Breast epithelium (tissue), 4 donors: ENCODE data around the gene SPOCK1. TPM values are rescaled to one million over a fixed set of nuclear protein-coding genes. Genes with fewer than 3 reads are reported as not detected.

Experiments
- DNase-seq, 2 donors: peaks; one replicate each; pipeline ENCODE4 v3.0.0-alpha.2; 2019; ENCODE audit warnings: low spot score in 2 of 2
- H3K27ac ChIP-seq, 2 donors: fragments of 200-600 bp; sonication (generic) in 1 of 2; one replicate each; pipeline ENCODE4 v1.5.1; 2016 to 2019; ENCODE audit warnings: mild to moderate bottlenecking in 1 of 2
- H3K27me3 ChIP-seq, 2 donors: fragments of 200-600 bp; sonication (generic) in 1 of 2; one replicate each; pipeline versions ENCODE4 v1.5.1 to v1.6.0; 2017 to 2019; ENCODE audit warnings: control low read depth in 1 of 2, mild to moderate bottlenecking in 1 of 2
- H3K36me3 ChIP-seq: fragments of 200-600 bp; one replicate; pipeline ENCODE4 v1.5.1; 2019
- H3K4me1 ChIP-seq, 2 donors: fragments of 200-600 bp; sonication (generic); one replicate each; pipeline ENCODE4 v1.5.1; 2016 to 2019; ENCODE audit warnings: control low read depth in 1 of 2
- H3K4me3 ChIP-seq, 3 donors: fragments of 200-600 bp; sonication (generic); 1 replicate in 2 of 3; 2 replicates in 1 of 3; pipeline ENCODE4 v1.5.1; 2016 to 2019; ENCODE audit warnings: mild to moderate bottlenecking in 3 of 3, moderate library complexity in 2 of 3
- H3K9me3 ChIP-seq, 2 donors: fragments of 200-600 bp; sonication (generic) in 1 of 2; one replicate each; pipeline ENCODE4 v1.5.1; 2016 to 2019; ENCODE audit warnings: control low read depth in 1 of 2
- CTCF ChIP-seq, 3 donors: fragments of 450-650 bp; IDR thresholded peaks; one replicate each; pipeline ENCODE4 v1.5.1; 2016 to 2017; ENCODE audit warnings: antibody characterized with exemption in 3 of 3, mild to moderate bottlenecking in 3 of 3, moderate library complexity in 3 of 3
- POLR2A ChIP-seq: fragments of 450-650 bp; IDR thresholded peaks from one replicate; pipeline ENCODE4 v1.6.1; 2016; ENCODE audit warnings: antibody characterized with exemption, mild to moderate bottlenecking, moderate library complexity
- POLR2AphosphoS5 ChIP-seq, 3 donors: sonication (generic); formaldehyde crosslinking; IDR thresholded peaks; one replicate each; pipeline ENCODE4 v1.6.1; 2017; ENCODE audit warnings: antibody characterized with exemption in 3 of 3
- intact Hi-C: fragments of 100-400 bp; cut with DNase I; formaldehyde crosslinking; loops from one replicate; pipeline ENCODE4 v1.15.1; 2023; ENCODE audit warnings: low total_unique reads
- total RNA-seq, 3 donors: library from RNA; depleted of rRNA; stranded (reverse); fragments of >200 nt; gene quantifications; one replicate each; pipeline ENCODE4 v1.1.0, GENCODE V29; 2016

SPOCK1 gene
- total RNA-seq, 3 donors from 2014 or later = 14.5 to 52.0 (median 24.3) TPM

- Histone ChIP-seq H3K4me1 (no peaks in the 10 kb centered on the region), H3K27ac (no peak overlapping the region)
- DNase-seq = no peak
Measured at GRCh38 chr5:137146402-137146890, 352.7 kb downstream of the SPOCK1 start.

GRCh38 chr5:137145721-137146120 is 353.4 kb downstream of the SPOCK1 start:
- Histone ChIP-seq H3K36me3 (no peaks in the 10 kb centered on the region), H3K4me1 (no peaks in the 10 kb centered on the region), H3K4me3 (no peak overlapping the region), H3K9me3 (no peaks in the 10 kb centered on the region), H3K27ac (no peak overlapping the region), H3K27me3 (no peaks in the 10 kb centered on the region)
- DNase-seq = no peak
- no peak for TF ChIP-seq POLR2AphosphoS5 (IDR thresholded peaks at IDR 0.05)
- TF ChIP-seq POLR2A = no peak
- no peak for TF ChIP-seq CTCF (IDR thresholded peaks at IDR 0.05)
- intact Hi-C loops = no loop called here

More at GRCh38 chr5:137146402-137146890, 352.7 kb downstream of the SPOCK1 start:
- Histone ChIP-seq H3K27me3 (no peaks in the 10 kb centered on the region), H3K4me3 (no peak overlapping the region), H3K36me3 (no peaks in the 10 kb centered on the region), H3K9me3 (no peaks in the 10 kb centered on the region)
- intact Hi-C loops = no loop called here
- TF ChIP-seq CTCF (IDR thresholded peaks at IDR 0.05) (no peak), POLR2AphosphoS5 (IDR thresholded peaks at IDR 0.05) (peak in 1 of 3 donors; percentile 38)

GRCh38 chr5:137144656-137145055 is 354.5 kb downstream of the SPOCK1 start:
- Histone ChIP-seq H3K9me3 (no peaks in the 10 kb centered on the region), H3K27ac (no peak overlapping the region), H3K27me3 (no peaks in the 10 kb centered on the region), H3K4me1 (no peaks in the 10 kb centered on the region), H3K36me3 (no peaks in the 10 kb centered on the region), H3K4me3 (no peak overlapping the region)
- TF ChIP-seq POLR2AphosphoS5 (IDR thresholded peaks at IDR 0.05) (no peak), CTCF (IDR thresholded peaks at IDR 0.05) (no peak), POLR2A (no peak)
- intact Hi-C loops = no loop called here
- no peak for DNase-seq

- Histone ChIP-seq H3K4me1 (no peaks in the 10 kb centered on the region), H3K9me3 (no peaks in the 10 kb centered on the region), H3K4me3 (no peak overlapping the region), H3K36me3 (no peaks in the 10 kb centered on the region), H3K27me3 (no peaks in the 10 kb centered on the region), H3K27ac (peak overlapping the region in 1 of 2 donors; percentile 63)
- DNase-seq = peak in 1 of 2 donors; percentile 37
- intact Hi-C loops = no loop called here
- TF ChIP-seq POLR2AphosphoS5 (IDR thresholded peaks at IDR 0.05) (peak in 1 of 3 donors; percentile 25), POLR2A (no peak), CTCF (IDR thresholded peaks at IDR 0.05) (no peak)
Measured at GRCh38 chr5:137142764-137143605, 356.1 kb downstream of the SPOCK1 start.

- DNase-seq = no peak
- H3K4me3 ChIP-seq = no peak overlapping the region
- intact Hi-C loops = no loop called here
- no peaks in the 10 kb centered on the region for H3K36me3 ChIP-seq
- no peaks in the 10 kb centered on the region for H3K4me1 ChIP-seq
- H3K9me3 ChIP-seq = no peaks in the 10 kb centered on the region
- no peaks in the 10 kb centered on the region for H3K27me3 ChIP-seq
- H3K27ac ChIP-seq = peak overlapping the region in 1 of 2 donors; percentile 51
- TF ChIP-seq CTCF (IDR thresholded peaks at IDR 0.05) (no peak), POLR2A (no peak), POLR2AphosphoS5 (IDR thresholded peaks at IDR 0.05) (no peak)
Measured at GRCh38 chr5:137142346-137142745, 356.8 kb downstream of the SPOCK1 start.
